PC-3 (cell line): ENCODE measurements around the gene RPLP1. TPM values are rescaled to one million over a fixed set of nuclear protein-coding genes. Genes with fewer than 3 reads are reported as not detected.

Experiments
- ATAC-seq: fragments of 200-7000 bp; cut with Tn5 transposase; 2 replicates; pipeline ENCODE4 v1.9.1; 2020; ENCODE audit warnings: mild to moderate bottlenecking, moderate library complexity
- BruUV-seq: library from RNA; stranded (reverse); fragments of 400-500 nt; replicated peaks from 2 replicates; lab custom pipeline; 2021; lab: Mats Ljungman, UMichigan
- CTCF ChIA-PET: fragments of 300-600 bp; sonication (Branson Sonifier 250); formaldehyde crosslinking; loops from one replicate; lab custom pipeline; 2022; ENCODE audit warnings: antibody characterized with exemption; lab: Charles Lee
- POLR2A ChIA-PET: fragments of 300-600 bp; sonication (Branson Sonifier 250); formaldehyde crosslinking; loops from one replicate; lab custom pipeline; 2022; ENCODE audit warnings: antibody characterized with exemption; ENCODE audit not compliant: unreplicated experiment; lab: Charles Lee
- DNase-seq: peaks from one replicate; pipeline ENCODE4 v3.0.0-alpha.2; 2015
- H2AFZ ChIP-seq: fragments of 300-600 bp; sonication (generic); 2 replicates; pipeline ENCODE4 v1.6.0; 2016; ENCODE audit warnings: antibody characterized with exemption, low read length
- H3F3A ChIP-seq: fragments of 300-600 bp; sonication (generic); one replicate; pipeline ENCODE4 v1.6.0; 2017; ENCODE audit warnings: antibody characterized with exemption, low read length, control low read depth, mild to moderate bottlenecking; ENCODE audit not compliant: unreplicated experiment
- H3K27ac ChIP-seq: fragments of 300-600 bp; sonication (generic); 2 replicates; pipeline ENCODE4 v1.5.1; 2016; ENCODE audit warnings: mild to moderate bottlenecking, low read length
- H3K27me3 ChIP-seq: fragments of 300-600 bp; sonication (generic); 2 replicates; pipeline ENCODE4 v1.6.1; 2016; ENCODE audit warnings: low read length, mixed read lengths
- H3K36me3 ChIP-seq: fragments of 300-600 bp; sonication (generic); 2 replicates; pipeline ENCODE4 v1.6.1; 2016; ENCODE audit warnings: low read depth, mixed run types, low read length, mixed read lengths
- H3K4me1 ChIP-seq: fragments of 300-600 bp; sonication (generic); 2 replicates; pipeline ENCODE4 v1.5.1; 2016; ENCODE audit warnings: low read length; ENCODE audit not compliant: insufficient read depth
- H3K4me2 ChIP-seq: fragments of 300-600 bp; sonication (generic); 2 replicates; pipeline ENCODE4 v1.6.0; 2016; ENCODE audit warnings: low read length
- H3K4me3 ChIP-seq: fragments of 300-600 bp; sonication (generic); 2 replicates; pipeline ENCODE4 v1.5.1; 2016; ENCODE audit warnings: mild to moderate bottlenecking, low read length, mixed read lengths
- H3K79me2 ChIP-seq: fragments of 300-600 bp; sonication (generic); 2 replicates; pipeline ENCODE4 v1.6.1; 2017; ENCODE audit warnings: low read length, mixed read lengths
- H3K9ac ChIP-seq: fragments of 300-600 bp; sonication (generic); 2 replicates; pipeline ENCODE4 v1.6.0; 2016; ENCODE audit warnings: mild to moderate bottlenecking, low read length
- H3K9me2 ChIP-seq: fragments of 300-600 bp; sonication (generic); replicated peaks from 2 replicates; pipeline ENCODE4 v1.6.1; 2016; ENCODE audit warnings: mixed run types, low read length, mixed read lengths
- H3K9me3 ChIP-seq: fragments of 300-600 bp; sonication (generic); 2 replicates; pipeline ENCODE4 v1.6.1; 2016; ENCODE audit warnings: low read length, mixed read lengths
- H4K20me1 ChIP-seq: fragments of 300-600 bp; sonication (generic); 2 replicates; pipeline ENCODE4 v1.6.1; 2016; ENCODE audit warnings: low read length, mixed read lengths
- CTCF ChIP-seq: fragments of 300-600 bp; sonication (generic); conservative IDR thresholded peaks from 2 replicates; pipeline ENCODE4 v1.5.1; 2017; ENCODE audit warnings: antibody characterized with exemption, low read depth, mild to moderate bottlenecking, low read length
- EZH2 ChIP-seq: fragments of 300-600 bp; sonication (generic); IDR thresholded peaks from one replicate; pipeline ENCODE4 v1.6.1; 2017; ENCODE audit warnings: antibody characterized with exemption, mild to moderate bottlenecking, low read length; ENCODE audit not compliant: unreplicated experiment
- EZH2phosphoT487 ChIP-seq: fragments of 300-600 bp; sonication (generic); IDR thresholded peaks from 2 replicates; pipeline ENCODE4 v1.6.1; 2018; ENCODE audit warnings: mild to moderate bottlenecking, antibody characterized with exemption, low read length, borderline replicate concordance
- intact Hi-C: fragments of 100-400 bp; cut with micrococcal nuclease; formaldehyde crosslinking; loops from 2 replicates; pipeline ENCODE4 v1.9.0; 2023
- total RNA-seq: library from RNA; depleted of rRNA; stranded (reverse); fragments of >200 nt; gene quantifications from 2 replicates; pipeline ENCODE4 v1.2.3, GENCODE V29; 2014

Gene RPLP1
- total RNA-seq, 1 experiment from 2014 or later, result 253 TPM

- intact Hi-C loops, result no loop called here
- CTCF ChIA-PET, result no interaction called here
- Histone ChIP-seq H3K27ac (no peak overlapping the region), H2AFZ (no peak overlapping the region), H3K9me2 (no peaks in the 10 kb centered on the region), H3K4me2 (no peak overlapping the region), H3K4me1 (peaks cover 17% of the 10 kb centered on the region), H3K9ac (no peak overlapping the region), H3K4me3 (no peak overlapping the region), H3K36me3 (peaks cover 37% of the 10 kb centered on the region), H3F3A (peaks cover 5% of the 10 kb centered on the region), H3K79me2 (peaks cover 43% of the 10 kb centered on the region), H4K20me1 (peaks cover 45% of the 10 kb centered on the region), H3K9me3 (no peaks in the 10 kb centered on the region), H3K27me3 (no peaks in the 10 kb centered on the region)
- no TSS peak for BruUV-seq
- no peak for TF ChIP-seq EZH2
- no peak for TF ChIP-seq CTCF
- no peak for TF ChIP-seq EZH2phosphoT487
- no peak for ATAC-seq
- POLR2A ChIA-PET, result no interaction called here
- DNase-seq, result no peak
These were observed 3.9 kb downstream of the RPLP1 start for GRCh38 chr15:69456208-69457166.

- DNase-seq (no peak), ATAC-seq (no peak; the same call in 1 of the 2 replicates)
- TF ChIP-seq EZH2phosphoT487, result no peak
- TF ChIP-seq CTCF, result no peak
- no peak for TF ChIP-seq EZH2
- H3K9ac ChIP-seq, result no peak overlapping the region
- no peak overlapping the region for H3K27ac ChIP-seq
- peaks cover 37% of the 10 kb centered on the region for H3K36me3 ChIP-seq
- no peak overlapping the region for H3K4me2 ChIP-seq
- H4K20me1 ChIP-seq, result peaks cover 45% of the 10 kb centered on the region
- POLR2A ChIA-PET, result no interaction called here
- peaks cover 41% of the 10 kb centered on the region for H3K79me2 ChIP-seq
- H3F3A ChIP-seq, result peaks cover 5% of the 10 kb centered on the region
- peaks cover 17% of the 10 kb centered on the region for H3K4me1 ChIP-seq
- no peak overlapping the region for H3K4me3 ChIP-seq
- no peaks in the 10 kb centered on the region for H3K27me3 ChIP-seq
- no TSS peak for BruUV-seq
- no peaks in the 10 kb centered on the region for H3K9me2 ChIP-seq
- H3K9me3 ChIP-seq, result no peaks in the 10 kb centered on the region
- intact Hi-C loops, result no loop called here
- CTCF ChIA-PET, result no interaction called here
- H2AFZ ChIP-seq, result no peak overlapping the region
These were observed 5.0 kb downstream of the RPLP1 start for GRCh38 chr15:69457304-69458280.
